A673 (cell line): ENCODE data around the gene MFNG. TPM values are rescaled to one million over a fixed set of nuclear protein-coding genes. Genes with fewer than 3 reads are reported as not detected.

Experiments
- BruUV-seq: library from RNA; stranded (reverse); fragments of 400-500 nt; replicated peaks from 2 replicates; lab custom pipeline; 2021; lab: Mats Ljungman, UMichigan
- CTCF ChIA-PET: fragments of 300-600 bp; sonication (Branson Sonifier 250); formaldehyde crosslinking; loops from one replicate; lab custom pipeline; 2022; ENCODE audit warnings: antibody characterized with exemption; lab: Charles Lee
- POLR2A ChIA-PET: fragments of 300-600 bp; sonication (Branson Sonifier 250); formaldehyde crosslinking; loops from one replicate; lab custom pipeline; 2022; ENCODE audit warnings: antibody characterized with exemption; ENCODE audit not compliant: low non-redundant PET; lab: Charles Lee
- DNase-seq: peaks from one replicate; pipeline ENCODE4 v3.0.0-alpha.2; 2015; ENCODE audit warnings: low spot score
- H3K27ac ChIP-seq: fragments of 200-600 bp; sonication (generic); 2 replicates; pipeline ENCODE4 v1.5.1; 2016; ENCODE audit warnings: mixed run types, low read depth, mild to moderate bottlenecking, mixed read lengths, antibody characterized with exemption, low read length; ENCODE audit not compliant: poor library complexity, severe bottlenecking
- H3K27me3 ChIP-seq: fragments of 200-600 bp; sonication (generic); replicated peaks from 2 replicates; pipeline ENCODE4 v1.6.1; 2017; ENCODE audit warnings: mixed run types, low read depth, mild to moderate bottlenecking, mixed read lengths, antibody characterized with exemption, low read length; ENCODE audit not compliant: insufficient read depth, poor library complexity
- H3K36me3 ChIP-seq: fragments of 200-600 bp; sonication (generic); 2 replicates; pipeline ENCODE4 v1.6.1; 2016; ENCODE audit warnings: mixed run types, mild to moderate bottlenecking, mixed read lengths, antibody characterized with exemption, low read length; ENCODE audit not compliant: insufficient read depth, poor library complexity, severe bottlenecking
- H3K4me1 ChIP-seq: fragments of 200-600 bp; sonication (generic); 2 replicates; pipeline ENCODE4 v1.6.1; 2017; ENCODE audit warnings: mixed run types, mild to moderate bottlenecking, mixed read lengths, antibody characterized with exemption, low read length; ENCODE audit not compliant: insufficient read depth, poor library complexity, severe bottlenecking
- H3K4me3 ChIP-seq: fragments of 200-600 bp; sonication (generic); 2 replicates; pipeline ENCODE4 v1.5.1; 2016; ENCODE audit warnings: low read depth, mixed run types, mild to moderate bottlenecking, mixed read lengths, low read length; ENCODE audit not compliant: poor library complexity, severe bottlenecking
- H3K9me3 ChIP-seq: fragments of 200-600 bp; sonication (generic); 2 replicates; pipeline ENCODE4 v1.6.1; 2016; ENCODE audit warnings: mixed run types, low read depth, mild to moderate bottlenecking, mixed read lengths, antibody characterized with exemption, low read length; ENCODE audit not compliant: poor library complexity, severe bottlenecking
- CTCF ChIP-seq: fragments of 300-800, 200-600 bp; sonication (generic); conservative IDR thresholded peaks from 2 replicates; pipeline ENCODE4 v1.5.1; 2017; ENCODE audit warnings: low read depth, mild to moderate bottlenecking, antibody characterized with exemption, low read length, moderate library complexity, mixed read lengths
- EZH2 ChIP-seq: fragments of 200-600 bp; sonication (generic); IDR thresholded peaks from 2 replicates; pipeline ENCODE4 v1.6.1; 2017; ENCODE audit warnings: borderline replicate concordance, low read depth, mild to moderate bottlenecking, mixed read lengths, antibody characterized with exemption, low read length; ENCODE audit not compliant: poor library complexity, severe bottlenecking
- intact Hi-C: fragments of 100-400 bp; cut with micrococcal nuclease; formaldehyde crosslinking; loops from one replicate; pipeline ENCODE4 v1.10.0; 2022; ENCODE audit not compliant: unreplicated experiment
- total RNA-seq: library from RNA; stranded (reverse); gene quantifications from 2 replicates; pipeline ENCODE4 v1.2.3, GENCODE V29; 2021

Gene MFNG
- total RNA-seq, 1 experiment from 2014 or later = not detected

- no peak overlapping the region for H3K27ac ChIP-seq
- H3K36me3 ChIP-seq = no peaks in the 10 kb centered on the region
- DNase-seq = no peak
- TF ChIP-seq CTCF (no peak), EZH2 (no peak)
- intact Hi-C loops = no loop called here
- CTCF ChIA-PET = no interaction called here
- no TSS peak for BruUV-seq
- no peaks in the 10 kb centered on the region for H3K9me3 ChIP-seq
- POLR2A ChIA-PET = no interaction called here
- H3K4me3 ChIP-seq = no peak overlapping the region
- H3K4me1 ChIP-seq = no peaks in the 10 kb centered on the region
- no peaks in the 10 kb centered on the region for H3K27me3 ChIP-seq
Observed at GRCh38 chr22:37462436-37462835, 23.7 kb downstream of the MFNG start.

GRCh38 chr22:37461961-37462360, 24.2 kb downstream of the MFNG start:
- Histone ChIP-seq H3K9me3 (no peaks in the 10 kb centered on the region), H3K36me3 (no peaks in the 10 kb centered on the region), H3K27ac (no peak overlapping the region), H3K4me1 (no peaks in the 10 kb centered on the region), H3K4me3 (no peak overlapping the region), H3K27me3 (no peaks in the 10 kb centered on the region)
- POLR2A ChIA-PET = no interaction called here
- BruUV-seq = no TSS peak
- intact Hi-C loops = no loop called here
- CTCF ChIA-PET = interaction anchor here (0.6 kb wide), 1 partner anchor 194 kb away, joined by 3 read pairs; no protein-coding TSS in a partner anchor
- no peak for DNase-seq
- TF ChIP-seq CTCF (no peak), EZH2 (no peak)

- Histone ChIP-seq H3K27me3 (no peaks in the 10 kb centered on the region), H3K27ac (no peak overlapping the region), H3K9me3 (no peaks in the 10 kb centered on the region), H3K36me3 (no peaks in the 10 kb centered on the region), H3K4me1 (peaks cover 4% of the 10 kb centered on the region), H3K4me3 (no peak overlapping the region)
- intact Hi-C loops = no loop called here
- ChIA-PET CTCF (no interaction called here), POLR2A (no interaction called here)
- DNase-seq = no peak
- TF ChIP-seq EZH2 (no peak), CTCF (no peak)
- BruUV-seq = no TSS peak
Observed at GRCh38 chr22:37460684-37461083, 25.5 kb downstream of the MFNG start.
